Heart right ventricle (tissue), 16 donors: ENCODE measurements around the gene TTLL9. TPM values are rescaled to one million over a fixed set of nuclear protein-coding genes. Genes with fewer than 3 reads are reported as not detected.

Experiments
- ATAC-seq, 8 donors: fragments of 200-7000 bp; cut with Tn5 transposase; one replicate each; pipeline ENCODE4 v1.9.1; 2020; ENCODE audit warnings: mild to moderate bottlenecking in 8 of 8, moderate library complexity in 8 of 8, moderate number of reproducible peaks in 1 of 8
- DNase-seq, 2 donors: peaks; one replicate each; pipeline ENCODE4 v3.0.0-alpha.2; 2020
- H3K27ac ChIP-seq, 10 donors: fragments of 200-600 bp; sonication (generic) in 2 of 10; one replicate each; pipeline versions ENCODE4 v1.5.0 to v1.8.0; 2020 to 2022; ENCODE audit warnings: mild to moderate bottlenecking in 3 of 10
- H3K27me3 ChIP-seq, 7 donors: fragments of 200-600 bp; one replicate each; pipeline ENCODE4 v1.8.0; 2021 to 2022; ENCODE audit warnings: mild to moderate bottlenecking in 2 of 7
- H3K36me3 ChIP-seq, 9 donors: fragments of 200-600 bp; sonication (generic) in 1 of 9; one replicate each; pipeline versions ENCODE4 v1.5.0 to v1.8.0; 2020 to 2022; ENCODE audit warnings: mild to moderate bottlenecking in 2 of 9
- H3K4me1 ChIP-seq, 9 donors: fragments of 200-600 bp; sonication (generic) in 1 of 9; one replicate each; pipeline versions ENCODE4 v1.5.0 to v1.8.0; 2020 to 2022; ENCODE audit warnings: mild to moderate bottlenecking in 4 of 9
- H3K4me3 ChIP-seq, 10 donors: fragments of 200-600 bp; sonication (generic) in 2 of 10; one replicate each; pipeline versions ENCODE4 v1.5.0 to v1.8.0; 2020 to 2022; ENCODE audit warnings: mild to moderate bottlenecking in 7 of 10, moderate library complexity in 2 of 10
- H3K9me3 ChIP-seq, 11 donors: fragments of 200-600 bp in 10 of 11; sonication (generic) in 2 of 11; one replicate each; pipeline versions ENCODE4 v1.5.0 to v1.8.0; 2013 to 2022; ENCODE audit warnings: mild to moderate bottlenecking in 2 of 11, control low read depth in 1 of 11, moderate library complexity in 1 of 11
- CTCF ChIP-seq, 9 donors: fragments of 200-600 bp; sonication (generic) in 2 of 9; IDR thresholded peaks; one replicate each; pipeline versions ENCODE4 v1.5.0 to v1.8.0; 2021 to 2022; ENCODE audit warnings: antibody characterized with exemption in 9 of 9, mild to moderate bottlenecking in 5 of 9, moderate library complexity in 1 of 9
- WGBS, 2 donors: extraction: QIAGEN DNeasy Blood & Tissue Kit; methylation state at CpG; one replicate each; pipeline ENCODE4 v1.1.7; 2013; ENCODE audit warnings: inconsistent platforms in 1 of 2; 5-methylcytosine and 5-hydroxymethylcytosine counted together
- intact Hi-C, 10 donors: fragments of 100-400 bp; cut with DNase I; formaldehyde crosslinking; loops; one replicate each; pipeline versions ENCODE4 v1.11.1 to v1.14.2; 2022
- polyA plus RNA-seq, 2 donors: library from polyadenylated mRNA; stranded (reverse); fragments of 200-250 nt; gene quantifications; one replicate each; pipeline ENCODE4 v1.2.3, GENCODE V29; 2013
- total RNA-seq, 10 donors: library from RNA; stranded (reverse); fragmentation: NEBNext Ultra II Directional in 3 of 10; extraction: Animal tissue kit (Norgen Biotek cat#: 25700) in 3 of 10; gene quantifications; one replicate each; pipeline versions ENCODE4 v1.2.1 to v1.2.4, GENCODE V29; 2021 to 2023
- donor health status: Arrhythmogenic right ventricular cardiomyopathy.
- donor health status: ischemic (EF 13 %, LVEDD 7.1; RV severe dilation, severe dysfunction).
- donor health status: healthy with polysubstance abuse.
- donor health status: DM: no; HTN: yes; CAD: no.
- donor health status: DM: no; HTN: no; CAD: no.
- donor health status: ischemic (EF 25% LVEDD 6.9; RV normal size, moderate dysfunction).
- donor health status: ischemic (EF 25% LVEDD 5.7; RV mildly dilated, moderate dysfunction).
- donor health status: healthy.
- donor health status: DM: yes; HTN: yes; CAD: no.
- donor health status: Ischemic cardiomyopathy.
- donor health status: ischemic (EF 35%, LVEDD 5.7; RV mildly dilated, moderate dysfunction).
- donor health status: nonischemic (EF 11% LVEDD 7.7; RV severe dilation, severe dysfunction).
- donor health status: DM: yes; HTN: yes; CAD: no.
- donor health status: PGD.
- donor health status: ischemic (EF 29% LVEDD 5.4; RV normal size, mild dysfunction).
- donor health status: nonischemic (EF 23%, LVEDD 6.1; RV moderate dilation, normal function).

Gene TTLL9
- total and polyA plus RNA-seq, 12 donors, result 0.03 to 0.15 (median 0.07) TPM; not detected in 9

GRCh38 chr20:31975874-31976273 lies 105.4 kb downstream of the TTLL9 start:
- ATAC-seq, result no peak
- Histone ChIP-seq H3K4me1 (no peaks in the 10 kb centered on the region), H3K27me3 (peaks cover 0 to 46% (median 12%) of the 10 kb centered on the region in 7 donors), H3K4me3 (no peak overlapping the region), H3K27ac (no peak overlapping the region), H3K9me3 (no peaks in the 10 kb centered on the region), H3K36me3 (no peaks in the 10 kb centered on the region)
- WGBS, 2 donors, result 90 to 91% methylated on average over 2 of the region's 2 CpGs
- no peak for DNase-seq
- intact Hi-C loops, result no loop called here
- no peak for TF ChIP-seq CTCF (IDR thresholded peaks at IDR 0.05)

- Histone ChIP-seq H3K4me1 (no peaks in the 10 kb centered on the region), H3K27ac (no peak overlapping the region), H3K9me3 (no peaks in the 10 kb centered on the region), H3K4me3 (no peak overlapping the region), H3K36me3 (no peaks in the 10 kb centered on the region), H3K27me3 (peaks cover 0 to 51% (median 12%) of the 10 kb centered on the region in 7 donors)
- DNase-seq (no peak), ATAC-seq (no peak)
- TF ChIP-seq CTCF (IDR thresholded peaks at IDR 0.05), result no peak
- WGBS, 2 donors, result 85 to 94% methylated on average over 4 of the region's 4 CpGs
- intact Hi-C loops, result no loop called here
Measured at GRCh38 chr20:31977080-31977479, 106.6 kb downstream of the TTLL9 start.

GRCh38 chr20:31979713-31980426 lies 109.4 kb downstream of the TTLL9 start:
- Histone ChIP-seq H3K4me1 (no peaks in the 10 kb centered on the region), H3K27me3 (peaks cover 0 to 42% (median 10%) of the 10 kb centered on the region in 7 donors), H3K4me3 (no peak overlapping the region), H3K27ac (no peak overlapping the region), H3K9me3 (no peaks in the 10 kb centered on the region), H3K36me3 (no peaks in the 10 kb centered on the region)
- no peak for TF ChIP-seq CTCF (IDR thresholded peaks at IDR 0.05)
- ATAC-seq (no peak), DNase-seq (no peak)
- 54 to 58% methylated on average over 6 of the region's 6 CpGs for WGBS, 2 donors
- intact Hi-C loops, result no loop called here

- TF ChIP-seq CTCF (IDR thresholded peaks at IDR 0.05), result no peak
- H3K27ac ChIP-seq, result no peak overlapping the region
- peaks cover 0 to 31% (median 6%) of the 10 kb centered on the region in 7 donors for H3K27me3 ChIP-seq
- WGBS, 2 donors, result 77 to 83% methylated on average over 2 of the region's 2 CpGs
- intact Hi-C loops, result no loop called here
- no peaks in the 10 kb centered on the region for H3K9me3 ChIP-seq
- DNase-seq, result no peak
- H3K4me3 ChIP-seq, result no peak overlapping the region
- H3K4me1 ChIP-seq, result no peaks in the 10 kb centered on the region
- H3K36me3 ChIP-seq, result no peaks in the 10 kb centered on the region
- no peak for ATAC-seq
Measured at GRCh38 chr20:31981784-31982183, 111.3 kb downstream of the TTLL9 start.
